GM19043 (cell line): ENCODE results near the gene EXOC8.
A peak's percentile ranks its signal among the peaks of the same experiment; 100 is the strongest.

Experiments used
- ATAC-seq: cut with Tn5 transposase; IDR thresholded peaks from one replicate; pipeline ENCODE4 v1.9.1; 2021; ENCODE audit warnings: low read depth; ENCODE audit not compliant: unreplicated experiment

Gene EXOC8

GRCh38 chr1:231318568-231318967 is 19.1 kb downstream of the EXOC8 start:
- no peak for ATAC-seq

- no peak for ATAC-seq
Measured at GRCh38 chr1:231318015-231318355, 19.7 kb downstream of the EXOC8 start.

GRCh38 chr1:231317306-231318014 is 20.2 kb downstream of the EXOC8 start:
- ATAC-seq, result no peak

GRCh38 chr1:231315887-231316286 is 21.8 kb downstream of the EXOC8 start:
- peak; percentile 88 for ATAC-seq

GRCh38 chr1:231313661-231314060 is 24.0 kb downstream of the EXOC8 start:
- no peak for ATAC-seq

- ATAC-seq, result no peak
Measured at GRCh38 chr1:231312432-231312788, 25.2 kb downstream of the EXOC8 start.

GRCh38 chr1:231311720-231312431 is 25.8 kb downstream of the EXOC8 start:
- ATAC-seq, result no peak

GRCh38 chr1:231310391-231310934 is 27.2 kb downstream of the EXOC8 start:
- no peak for ATAC-seq

- no peak for ATAC-seq
Measured at GRCh38 chr1:231301990-231302389, 35.7 kb downstream of the EXOC8 start.

- no peak for ATAC-seq
Measured at GRCh38 chr1:231295938-231296337, 41.7 kb downstream of the EXOC8 start.

- no peak for ATAC-seq
Measured at GRCh38 chr1:231286603-231287002, 51.0 kb downstream of the EXOC8 start.

GRCh38 chr1:231284441-231284840 is 53.2 kb downstream of the EXOC8 start:
- no peak for ATAC-seq
